Activated T-helper 1 cell treated with Interleukin-2 at 50 U/mL for 16 hours (primary cell): ENCODE measurements around the gene ARAP1.

Experiments used
- DNase-seq: peaks from one replicate; pipeline ENCODE4 v3.0.0-alpha.2; 2020; ENCODE audit warnings: low read depth

The ARAP1 gene

DNA sequence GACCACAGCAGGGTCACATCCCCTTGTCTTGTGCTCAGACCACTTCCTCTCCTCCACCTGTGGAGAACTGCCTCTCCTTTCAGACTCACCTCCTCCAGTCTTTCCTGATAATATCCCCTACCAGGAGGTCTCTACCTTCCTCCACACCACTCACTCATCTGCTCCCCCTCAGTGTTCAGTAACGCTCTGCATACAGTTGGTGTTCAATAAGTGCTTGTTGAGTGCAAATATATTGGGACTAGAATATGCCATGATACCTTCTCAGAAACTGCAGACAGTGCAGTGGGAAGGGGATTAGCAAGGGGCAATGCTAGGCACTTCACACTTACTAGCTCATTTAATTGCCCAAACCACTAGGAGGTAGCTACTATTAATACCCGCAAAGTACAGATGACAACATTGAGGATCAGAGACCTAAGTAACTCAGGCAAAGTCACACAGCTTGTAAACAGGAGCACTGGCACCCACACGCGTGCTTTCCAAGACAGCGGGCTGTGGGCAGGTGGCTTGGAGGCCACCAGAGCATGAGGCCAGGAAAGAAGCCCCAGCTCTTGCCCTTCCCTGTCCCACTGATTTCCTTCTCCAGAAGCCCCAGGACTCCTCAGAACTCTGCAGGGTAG lies 69.9 kb downstream of the ARAP1 start:
- no peak for DNase-seq

DNA sequence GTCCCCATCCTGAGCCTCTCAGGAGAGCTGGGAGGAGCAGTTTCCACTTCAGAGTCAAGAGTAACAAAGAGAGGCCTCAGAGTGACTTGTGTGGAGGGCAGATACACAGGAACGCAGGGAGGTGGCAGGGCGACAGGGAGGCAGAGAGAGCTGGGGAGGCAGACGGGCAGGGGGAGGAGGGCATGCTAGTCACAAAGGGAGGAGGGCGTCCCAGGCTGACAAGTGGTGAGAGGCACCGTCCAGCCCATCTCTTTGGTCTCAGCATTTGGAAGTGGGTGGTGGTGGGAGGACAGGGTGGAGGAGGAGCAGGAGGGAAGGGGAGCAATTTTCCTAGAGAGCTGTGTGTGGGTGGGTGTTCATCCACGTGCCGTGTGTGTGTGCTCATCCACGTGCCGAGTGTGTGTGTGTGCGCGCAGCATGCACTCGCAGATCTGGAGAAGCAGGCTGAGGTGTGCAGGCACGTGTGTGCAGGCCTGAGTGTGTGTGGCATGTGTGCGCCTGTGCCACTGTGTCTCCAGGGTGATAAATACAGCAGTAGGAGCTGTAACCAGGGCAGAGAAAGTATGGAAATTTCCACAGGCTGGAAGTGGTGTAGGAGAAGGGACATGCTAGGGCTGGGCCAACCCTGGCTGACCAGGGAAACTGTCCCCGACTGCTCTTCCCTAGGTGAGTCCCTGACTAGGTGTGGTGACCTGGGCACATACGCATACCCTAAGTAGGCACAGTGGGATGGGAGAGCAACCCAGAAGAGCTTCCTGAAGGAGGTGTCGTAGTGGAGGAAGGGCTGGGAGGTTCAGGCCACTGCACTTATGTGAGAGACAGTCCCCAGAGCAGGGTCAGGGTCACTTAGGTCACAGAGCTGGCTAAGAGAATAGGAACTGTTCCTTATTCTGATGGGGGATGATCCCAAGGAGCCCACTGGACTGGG lies 70.7 kb downstream of the ARAP1 start:
- no peak for DNase-seq

DNA sequence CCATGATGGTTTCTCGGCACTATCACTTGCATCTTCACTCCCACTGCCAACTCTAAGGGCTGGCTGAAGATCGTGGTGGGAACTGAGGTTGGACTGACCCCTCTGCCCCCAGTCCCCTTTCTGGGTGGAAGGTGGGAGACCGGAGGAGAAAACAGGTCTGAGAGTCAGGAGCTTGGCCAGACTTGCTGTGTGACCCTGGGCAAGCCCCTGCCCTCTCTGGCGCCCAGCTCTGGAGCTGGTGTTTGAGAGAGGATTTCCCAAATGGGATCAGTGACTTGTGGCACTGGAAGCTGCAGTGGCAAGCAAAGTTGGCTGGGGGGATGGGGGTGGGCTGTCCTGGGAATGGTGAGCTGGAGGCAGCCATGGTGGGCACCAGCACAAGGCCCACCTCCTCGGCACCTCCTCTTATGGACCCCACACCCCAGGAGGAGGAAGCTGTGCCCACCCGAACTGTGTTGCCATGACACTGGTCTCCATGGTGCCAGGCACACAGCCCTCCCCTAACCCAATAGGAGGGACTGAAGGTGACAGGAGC lies 71.5 kb downstream of the ARAP1 start:
- no peak for DNase-seq

DNA sequence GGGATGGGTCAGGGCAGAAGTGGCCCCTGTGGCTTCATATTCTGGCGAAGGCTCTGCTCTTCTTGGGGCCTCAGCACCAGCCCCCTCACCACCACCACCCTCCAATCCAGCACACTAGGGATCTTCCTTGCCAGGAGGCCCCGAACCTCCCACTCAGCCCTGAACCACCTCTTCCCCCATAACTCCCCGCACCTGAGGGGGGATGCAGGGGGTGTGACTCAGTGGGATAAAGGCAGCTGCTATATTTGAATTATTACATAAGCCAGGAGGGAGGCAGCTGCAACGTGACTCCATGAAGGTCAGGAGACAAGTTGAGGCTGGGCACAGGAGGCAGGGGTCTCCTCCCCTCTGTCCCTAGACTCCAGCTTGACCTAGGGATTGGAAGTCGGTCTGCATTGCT lies 72.3 kb downstream of the ARAP1 start:
- DNase-seq = no peak

DNA sequence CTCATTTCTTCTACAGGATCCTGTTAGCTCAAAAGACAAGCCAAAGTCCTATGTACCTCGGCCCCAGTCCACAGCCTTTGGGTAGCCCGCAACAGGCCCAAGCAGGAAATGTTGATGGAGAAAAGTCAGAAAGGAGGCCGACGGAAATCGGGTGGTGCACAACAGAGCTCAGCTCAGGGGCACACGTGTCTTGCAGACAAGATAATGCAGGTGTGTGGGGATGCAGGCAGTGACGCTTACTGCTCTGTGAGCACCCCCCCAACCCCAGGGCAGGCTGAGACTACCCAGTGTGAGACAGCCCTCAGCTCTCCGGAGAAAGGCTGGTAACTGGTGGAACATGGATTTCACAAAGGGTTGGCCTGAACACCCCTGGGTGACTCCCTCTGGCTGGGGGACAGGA lies 73.7 kb downstream of the ARAP1 start:
- DNase-seq = no peak

DNA sequence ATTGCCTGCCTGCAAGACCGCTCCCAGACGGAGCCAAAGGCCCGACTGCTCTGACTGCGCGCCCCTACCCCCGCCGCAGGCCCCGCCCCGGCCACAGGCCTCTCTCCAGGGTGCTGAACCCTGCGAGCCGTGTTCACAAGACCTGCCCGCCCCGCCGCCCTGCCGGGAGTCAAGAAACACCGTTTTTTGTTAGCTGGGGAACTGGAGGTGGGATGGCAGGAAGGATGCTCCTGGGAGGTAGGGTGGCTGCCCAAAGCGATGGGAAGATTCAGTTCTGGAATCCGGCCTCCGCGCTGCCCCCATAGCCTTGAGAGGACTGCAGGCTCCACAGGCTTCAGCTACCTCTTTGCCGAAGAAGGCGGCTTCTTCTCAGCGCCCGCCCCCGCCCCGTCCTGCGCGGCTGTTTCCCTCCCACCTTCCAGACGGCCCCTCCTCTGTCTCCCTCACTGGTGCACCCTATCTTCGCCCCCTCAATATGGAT lies 75.3 kb downstream of the ARAP1 start:
- peak; percentile 39 for DNase-seq

DNA sequence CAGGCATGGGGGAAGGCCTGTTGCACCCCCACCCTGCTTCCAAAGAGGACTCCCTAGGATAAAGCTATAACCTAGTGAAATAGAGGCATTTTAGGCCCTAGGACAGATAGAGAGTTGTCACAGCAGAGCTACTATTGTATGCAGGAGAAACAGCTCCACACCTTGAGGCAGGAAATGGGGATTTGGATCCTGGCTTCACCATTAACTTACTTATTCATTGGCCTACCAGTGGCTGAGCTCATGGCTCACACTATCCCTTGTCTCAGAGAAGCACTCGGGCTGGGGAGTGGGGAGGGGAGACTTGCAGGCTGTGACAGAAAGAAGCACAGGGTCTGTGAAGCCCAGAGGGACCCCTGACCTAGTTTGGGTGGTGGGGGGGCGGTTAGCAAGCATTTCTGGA lies 77.0 kb downstream of the ARAP1 start:
- no peak for DNase-seq

DNA sequence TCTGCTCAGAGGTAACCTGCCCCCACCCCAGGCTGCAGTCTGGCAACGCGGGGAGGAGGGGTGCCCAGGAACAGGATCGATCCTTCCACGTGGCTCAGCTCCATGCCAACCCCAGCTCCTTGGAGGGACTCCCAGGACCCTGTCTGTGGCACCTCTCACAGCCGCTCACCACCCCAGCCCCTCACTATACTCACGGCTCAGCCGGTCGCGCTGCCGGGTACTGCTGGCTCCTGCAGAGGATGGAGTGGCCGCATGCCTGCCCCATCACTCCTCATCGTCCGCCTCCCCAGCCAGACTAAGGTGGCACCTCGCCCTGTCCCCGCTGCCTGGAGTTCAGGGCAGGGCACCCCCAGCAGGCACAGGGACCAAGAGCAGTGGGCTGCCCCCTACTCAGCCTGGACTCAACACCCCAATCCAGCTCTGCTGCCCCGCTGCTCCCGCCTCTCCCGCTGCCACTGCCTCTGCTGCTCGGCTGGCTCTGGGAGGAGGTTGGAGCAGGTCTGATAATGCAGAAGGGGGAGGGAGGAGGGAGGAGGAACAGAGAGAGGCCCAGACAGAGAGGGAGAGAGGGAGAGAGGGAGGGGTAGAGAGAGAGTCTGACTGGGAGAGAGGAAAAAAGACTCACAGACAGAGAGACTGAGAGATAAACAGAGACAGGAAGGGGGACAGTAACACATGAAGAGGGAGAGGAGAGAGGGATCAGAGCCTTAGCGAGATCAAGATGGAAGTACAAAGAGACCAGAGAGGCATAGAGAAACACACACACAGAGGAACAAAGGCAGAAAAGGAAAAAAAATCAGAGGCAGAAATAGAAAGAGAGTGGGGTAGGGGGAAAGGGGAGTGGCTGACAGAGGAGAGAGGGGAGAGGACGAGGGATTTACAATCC lies 78.0 kb downstream of the ARAP1 start, which contains the start of gene PDE2A:
PDE2A (minus strand) TSS at position 480 of the 886 bp plus-strand sequence; CDS start at position 265, 215 bp downstream.
- no peak for DNase-seq

DNA sequence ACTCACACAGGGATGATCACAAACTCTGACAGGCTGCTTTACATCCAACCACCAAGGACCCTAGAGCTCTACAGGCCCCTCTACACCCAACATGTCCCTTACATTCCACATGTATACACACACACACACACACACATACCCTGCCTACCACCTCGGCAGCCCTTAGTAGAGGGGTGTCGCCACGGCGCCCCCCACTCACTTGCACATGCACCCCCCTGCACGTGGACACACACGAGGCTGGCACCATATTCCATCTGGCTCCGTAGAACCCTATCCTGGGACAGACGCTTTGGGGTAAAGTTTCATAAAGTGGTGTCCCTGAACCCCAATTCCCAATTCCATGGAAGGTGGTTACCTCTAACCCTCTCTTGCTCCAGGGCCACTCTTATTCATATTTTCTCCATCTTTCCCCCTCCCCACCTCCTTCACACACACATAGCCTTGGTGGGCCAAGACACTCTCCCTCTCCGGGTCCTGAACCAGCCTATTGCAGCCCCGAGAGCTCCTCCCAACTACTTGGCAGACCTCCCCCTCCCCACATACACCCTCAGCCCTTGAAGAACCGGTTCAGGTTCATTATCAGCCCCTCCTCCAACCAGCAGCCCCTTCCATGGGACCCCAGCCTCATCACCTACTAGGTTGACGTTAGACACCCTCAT lies 78.8 kb downstream of the ARAP1 start:
- no peak for DNase-seq

DNA sequence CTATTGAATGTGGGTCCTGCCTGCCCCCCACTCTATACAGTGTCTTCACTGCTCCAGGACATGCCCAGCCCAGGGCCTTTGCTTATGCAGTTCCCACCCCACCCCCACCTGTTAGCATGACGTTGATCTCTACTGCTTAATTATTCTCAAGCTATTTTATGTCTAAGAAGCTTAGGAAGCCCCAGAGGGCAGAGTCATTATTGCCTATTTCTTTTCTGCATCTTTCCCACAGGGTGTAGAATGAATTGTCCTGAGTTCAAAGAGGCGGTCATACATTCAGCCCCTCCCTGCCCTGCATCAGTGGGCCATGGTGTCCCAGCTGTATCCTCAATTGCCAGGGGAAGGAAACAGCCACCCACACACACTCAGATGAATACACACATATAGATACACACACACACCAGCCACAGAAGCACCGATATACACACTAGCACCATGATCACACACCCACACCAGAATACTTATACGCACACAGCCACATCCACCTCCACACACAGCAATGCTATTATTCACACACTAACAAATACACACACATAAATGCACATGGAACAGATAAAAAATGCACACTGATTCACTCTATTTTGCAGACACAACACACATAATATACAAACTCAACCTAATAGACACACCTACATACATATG lies 79.5 kb downstream of the ARAP1 start:
- no peak for DNase-seq

DNA sequence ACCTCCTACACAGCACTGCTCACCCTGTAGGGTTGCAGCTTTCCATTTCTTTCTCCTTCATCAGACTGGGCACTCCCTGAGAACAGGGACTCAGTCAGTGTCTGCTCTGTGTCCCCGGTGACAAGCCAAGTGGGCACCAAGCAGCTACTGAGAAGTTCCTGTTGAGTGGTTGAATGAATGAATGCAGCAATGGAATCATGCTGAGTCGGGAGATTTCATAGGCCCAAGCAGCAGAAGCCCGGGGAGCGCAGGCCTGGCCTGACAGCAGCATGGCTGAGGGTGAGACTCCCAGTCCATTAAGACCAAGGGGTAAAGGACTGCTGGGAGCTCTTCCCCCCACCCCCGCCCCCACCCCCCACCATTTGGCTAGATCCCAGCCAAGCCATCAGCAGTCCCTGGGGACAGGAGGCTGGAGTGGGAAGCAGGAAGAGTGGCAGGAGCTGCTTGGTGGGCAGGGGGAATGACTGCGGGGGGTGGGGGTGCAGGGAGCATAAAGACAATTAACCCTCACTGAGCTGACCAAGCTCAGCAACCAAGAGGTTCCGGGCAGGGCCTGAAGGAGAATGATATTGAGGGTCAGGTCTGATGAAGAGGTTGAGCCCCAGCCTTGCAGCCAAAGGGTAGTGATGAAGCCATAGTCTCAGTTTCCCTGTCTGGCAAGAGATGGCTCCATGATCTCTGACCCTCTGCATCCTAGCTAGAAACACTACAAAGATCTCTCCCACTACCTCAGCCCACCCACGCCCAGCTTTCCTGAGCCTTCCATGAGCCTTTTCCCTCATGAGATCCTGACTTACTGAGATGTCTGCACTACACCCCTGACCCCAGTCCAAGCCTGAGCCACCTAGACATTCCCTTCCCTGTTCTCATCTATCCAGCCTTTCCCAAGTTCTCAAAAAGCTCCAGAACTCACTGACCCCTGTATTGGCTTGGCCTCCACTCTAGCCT lies 80.8 kb downstream of the ARAP1 start:
- no peak for DNase-seq

DNA sequence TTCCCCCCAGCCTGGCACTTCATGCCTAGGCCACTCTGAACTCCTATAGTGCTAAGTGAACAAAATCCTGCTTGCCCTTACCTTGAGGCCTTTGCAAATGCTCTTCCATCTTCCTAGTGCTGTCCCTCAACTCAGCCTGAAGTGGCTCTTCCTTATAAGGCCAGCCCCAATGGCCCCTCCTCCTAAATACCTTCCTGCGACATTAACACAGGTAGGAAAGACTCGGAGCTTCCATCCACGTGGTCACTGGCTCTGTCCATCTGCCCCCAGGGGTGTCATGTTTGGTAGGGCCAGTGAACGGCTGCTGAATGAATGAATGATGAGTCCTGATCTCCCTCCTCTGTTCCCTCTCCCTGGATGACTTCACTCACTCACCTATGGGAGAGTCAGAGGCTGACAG lies 82.2 kb downstream of the ARAP1 start:
- no peak for DNase-seq

DNA sequence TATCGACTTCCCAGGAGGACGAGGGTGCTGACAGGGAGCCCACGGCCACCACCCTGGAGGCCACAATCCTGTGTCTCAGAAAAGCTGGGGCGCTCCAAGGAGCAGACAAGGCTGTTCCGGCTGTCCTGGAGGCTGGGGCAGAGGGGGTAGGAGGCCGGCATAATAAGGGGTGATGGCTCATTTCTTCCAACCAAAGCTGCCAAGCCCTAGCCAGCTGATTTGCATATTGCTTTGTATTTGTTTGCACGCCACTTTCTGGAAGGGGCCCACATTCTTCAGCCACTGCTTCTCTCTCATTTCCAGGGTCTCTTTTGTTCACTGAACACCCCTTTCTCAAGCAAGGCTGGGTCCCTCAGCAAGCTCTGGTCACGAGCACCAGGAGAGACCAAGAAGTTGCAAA lies 82.7 kb downstream of the ARAP1 start:
- DNase-seq = no peak

DNA sequence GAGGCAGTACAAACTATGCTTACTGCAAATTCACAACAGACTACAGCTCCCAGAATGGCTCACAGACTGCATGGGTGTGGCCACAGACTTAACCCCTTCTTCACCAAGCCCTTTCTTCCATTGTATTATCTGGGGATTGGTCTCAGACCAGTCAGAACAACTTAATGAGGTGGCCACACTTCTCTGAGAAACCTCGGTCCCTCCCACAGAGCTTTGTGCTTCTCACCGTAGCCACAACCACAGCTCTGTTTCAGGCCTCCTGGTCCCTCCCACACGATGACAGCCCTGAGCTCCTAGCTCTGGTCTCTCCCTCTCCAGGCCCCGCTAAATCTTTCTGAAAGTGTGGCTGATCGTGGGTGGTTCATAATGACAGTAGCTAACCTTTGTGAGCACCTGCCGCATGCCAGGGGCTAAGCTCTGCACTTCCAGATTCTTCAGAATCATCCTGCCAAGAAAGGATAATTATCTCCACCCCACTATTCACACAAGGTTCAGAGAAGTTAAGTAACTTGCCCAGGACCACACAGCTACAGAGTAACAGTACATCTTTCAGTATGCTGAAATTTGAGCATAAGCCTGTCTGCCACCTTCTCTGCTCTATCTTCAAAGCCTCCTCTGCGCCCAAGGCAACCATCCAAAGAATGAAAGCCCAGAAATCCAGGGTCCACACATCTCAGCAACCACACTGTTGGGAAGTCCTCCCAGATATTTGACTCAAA lies 83.4 kb downstream of the ARAP1 start:
- DNase-seq = no peak

DNA sequence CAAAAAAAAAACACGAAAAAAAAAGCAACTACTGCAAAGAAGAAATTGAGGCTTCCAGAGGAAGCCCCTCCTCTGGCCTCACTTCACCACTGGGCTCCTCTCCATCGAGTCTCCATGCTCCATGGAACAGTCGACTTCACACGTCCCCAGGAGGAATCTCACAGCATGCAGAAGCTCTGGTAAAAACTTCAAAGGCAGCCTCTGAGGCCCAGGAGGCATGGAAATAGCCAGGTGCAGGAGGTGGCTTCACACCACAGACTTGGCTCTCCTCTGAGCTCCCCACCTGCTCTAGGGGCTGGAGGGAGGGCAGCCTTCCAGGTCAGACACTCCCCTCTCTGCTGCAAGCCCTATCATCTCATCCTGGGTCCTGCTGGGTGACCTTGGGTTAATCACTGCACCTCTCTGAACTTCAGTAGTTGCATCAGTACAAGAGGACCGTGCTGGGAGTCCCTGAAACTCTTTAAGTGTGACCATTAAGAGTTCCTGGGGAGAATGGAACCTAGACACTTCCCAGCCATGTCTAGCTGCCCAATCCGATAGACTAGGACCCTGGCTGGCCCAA lies 86.2 kb downstream of the ARAP1 start:
- DNase-seq = no peak

DNA sequence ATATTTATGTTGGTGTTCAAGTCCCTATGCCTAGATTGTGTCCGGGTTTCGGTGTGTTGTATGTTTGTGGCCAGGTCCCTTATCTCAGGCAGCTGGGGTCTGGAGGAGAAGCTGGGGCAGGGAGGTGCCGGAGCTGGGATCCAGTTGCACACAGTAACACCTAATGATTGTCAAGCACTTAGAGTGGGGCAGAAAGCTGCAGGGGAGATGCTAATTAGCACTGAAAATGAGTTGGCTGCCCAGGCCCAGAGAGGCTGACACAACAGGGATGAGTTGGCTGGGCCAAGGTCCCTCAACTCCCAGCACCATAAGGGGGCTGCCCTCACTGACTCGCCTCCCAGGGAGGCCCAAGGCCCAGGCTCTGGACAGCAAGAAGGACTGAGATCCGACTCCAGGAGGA lies 90.2 kb downstream of the ARAP1 start:
- no peak for DNase-seq

DNA sequence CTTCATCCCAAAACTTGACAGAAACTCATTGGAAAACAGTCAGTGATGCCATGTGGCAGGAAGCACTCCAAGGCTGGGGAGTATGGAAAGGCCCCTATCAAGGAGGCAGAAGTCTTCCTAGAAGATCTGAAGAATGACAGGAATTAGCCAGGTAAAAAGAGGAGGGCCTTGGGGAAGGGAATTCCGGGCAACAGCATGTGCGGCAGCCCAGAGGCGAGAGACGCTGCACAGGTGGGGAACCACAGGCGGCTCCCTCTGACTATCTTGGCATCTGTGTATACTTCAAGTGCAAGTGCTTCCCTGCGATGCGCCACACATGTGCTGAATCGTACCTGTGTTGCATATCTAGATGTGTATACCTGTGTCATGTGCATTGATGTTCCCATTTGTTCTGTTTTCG lies 90.7 kb downstream of the ARAP1 start:
- DNase-seq = no peak

DNA sequence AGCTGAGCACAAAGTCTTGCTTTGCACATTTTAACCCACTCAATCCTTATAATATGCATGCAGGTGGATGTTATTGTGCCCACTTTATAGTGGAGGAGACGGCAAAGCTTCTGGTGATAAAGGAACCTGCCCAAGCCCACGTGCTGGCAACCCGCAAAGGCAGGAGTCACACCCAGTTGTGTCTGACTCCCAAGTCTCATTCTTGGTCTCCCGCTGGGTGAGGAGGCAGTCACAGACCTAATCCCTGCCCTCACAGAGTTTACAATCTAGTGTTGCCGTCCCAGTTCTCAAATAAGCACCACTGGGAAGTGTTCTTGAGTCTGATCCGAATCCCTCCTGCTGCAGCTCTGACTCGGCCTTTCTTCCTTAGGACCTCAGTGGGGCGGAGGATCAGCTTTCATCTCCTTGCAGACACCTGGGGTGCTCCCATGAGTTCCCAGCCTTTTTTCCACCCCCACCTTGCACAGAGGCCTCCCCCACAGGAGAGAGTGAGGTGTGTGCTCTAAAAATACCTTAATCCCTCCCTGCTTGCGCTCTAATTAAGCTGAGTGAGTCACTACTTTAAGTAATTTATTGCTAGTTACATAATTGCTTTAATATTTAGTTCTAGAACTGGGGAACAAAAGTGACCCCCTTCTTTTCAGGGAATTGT lies 93.1 kb downstream of the ARAP1 start:
- DNase-seq = no peak
